H1 (cell line): ENCODE data around the gene GPC6. TPM values are rescaled to one million over a fixed set of nuclear protein-coding genes. Genes with fewer than 3 reads are reported as not detected.

ENCODE experiments used
- CTCF ChIA-PET: fragments of 300-600 bp; sonication (Branson Sonifier 250); formaldehyde crosslinking; loops from one replicate; lab custom pipeline; 2021; ENCODE audit not compliant: partially characterized antibody; lab: Charles Lee
- POLR2A ChIA-PET: fragments of 300-600 bp; sonication (Branson Sonifier 250); formaldehyde crosslinking; loops from one replicate; lab custom pipeline; 2021; ENCODE audit warnings: inconsistent platforms; ENCODE audit not compliant: partially characterized antibody; lab: Charles Lee
- DNase-seq, 2 experiments: peaks; one replicate each; pipeline versions ENCODE4 v3.0.0 to v3.0.0-alpha.2; 2010 to 2022; ENCODE audit warnings: low spot score in 2 of 2, low read depth in 1 of 2, mixed read lengths in 1 of 2
- FAIRE-seq: peaks from 2 replicates; lab custom pipeline; 2011; peaks lifted over from hg19 to GRCh38; lab: Jason Lieb, UNC
- H2AFZ ChIP-seq: 2 replicates; pipeline ENCODE4 v1.8.1; 2012; ENCODE audit warnings: low read length, inconsistent platforms
- H2AK5ac ChIP-seq: 2 replicates; pipeline ENCODE4 v1.6.1; 2013; ENCODE audit warnings: low read depth, low read length
- H2BK120ac ChIP-seq: replicated peaks from 2 replicates; pipeline ENCODE3; 2013; ENCODE audit warnings: low read depth, low read length, inconsistent platforms
- H2BK12ac ChIP-seq: 2 replicates; pipeline ENCODE4 v1.6.1; 2013; ENCODE audit warnings: low read depth, low read length
- H2BK15ac ChIP-seq: 2 replicates; pipeline ENCODE4 v1.6.1; 2013; ENCODE audit warnings: low read length
- H2BK20ac ChIP-seq: 2 replicates; pipeline ENCODE4 v1.6.1; 2013; ENCODE audit warnings: low read length
- H2BK5ac ChIP-seq: 2 replicates; pipeline ENCODE4 v1.6.1; 2013; ENCODE audit warnings: low read depth, low read length
- H3K14ac ChIP-seq: 2 replicates; pipeline ENCODE4 v1.6.1; 2013; ENCODE audit warnings: inconsistent platforms; ENCODE audit not compliant: insufficient read length
- H3K18ac ChIP-seq: 2 replicates; pipeline ENCODE4 v1.6.1; 2013; ENCODE audit warnings: low read length; ENCODE audit errors: extremely low read depth
- H3K23ac ChIP-seq: 2 replicates; pipeline ENCODE4 v1.6.1; 2013; ENCODE audit warnings: inconsistent platforms; ENCODE audit not compliant: insufficient read length
- H3K23me2 ChIP-seq: 2 replicates; pipeline ENCODE4 v1.6.1; 2013; ENCODE audit warnings: low read depth, low read length
- H3K27ac ChIP-seq: 2 replicates; pipeline ENCODE4 v1.6.1; 2011; ENCODE audit warnings: low read depth, low read length, inconsistent platforms
- H3K27me3 ChIP-seq, 4 experiments: replicated peaks in 1 of 4; 1 replicate in 1 of 4; 2 replicates in 3 of 4; pipeline versions ENCODE4 v1.6.1 to v1.8.1; 2011 to 2013; ENCODE audit warnings: low read length in 3 of 4, mild to moderate bottlenecking in 3 of 4, inconsistent platforms in 2 of 4, mixed read lengths in 2 of 4, moderate library complexity in 1 of 4; ENCODE audit not compliant: control insufficient read depth in 3 of 4, insufficient read depth in 3 of 4; ENCODE audit errors: extremely low read depth in 1 of 4
- H3K36me3 ChIP-seq, 4 experiments: 2 replicates each; pipeline versions ENCODE4 v1.6.1 to v1.8.1; 2011 to 2013; ENCODE audit warnings: mild to moderate bottlenecking in 4 of 4, low read length in 3 of 4, moderate library complexity in 2 of 4, control low read depth in 1 of 4, inconsistent platforms in 1 of 4; ENCODE audit not compliant: insufficient read depth in 4 of 4, control insufficient read depth in 2 of 4
- H3K4ac ChIP-seq: replicated peaks from 2 replicates; pipeline ENCODE3; 2013; ENCODE audit warnings: low read length, low read depth, mixed read lengths, inconsistent platforms; ENCODE audit not compliant: insufficient read length
- H3K4me1 ChIP-seq, 4 experiments: replicated peaks in 1 of 4; 1 replicate in 1 of 4; 2 replicates in 3 of 4; pipeline versions ENCODE4 v1.6.1 to v1.8.1; 2011 to 2013; ENCODE audit warnings: low read length in 3 of 4, inconsistent platforms in 2 of 4, mixed read lengths in 1 of 4; ENCODE audit not compliant: insufficient read depth in 4 of 4, control insufficient read depth in 3 of 4
- H3K4me2 ChIP-seq, 2 experiments: 2 replicates each; pipeline versions ENCODE4 v1.6.1 to v1.8.1; 2011 to 2013; ENCODE audit warnings: low read depth in 2 of 2, low read length in 2 of 2, control low read depth in 1 of 2, inconsistent platforms in 1 of 2, mild to moderate bottlenecking in 1 of 2; ENCODE audit not compliant: insufficient read depth in 1 of 2
- H3K4me3 ChIP-seq, 4 experiments: fragments of 200-600, 300-600 bp in 1 of 4; sonication (generic), shearing (Covaris generic), sonication (Bioruptor Twin) in 1 of 4; 2 replicates each; pipeline versions ENCODE4 v1.5.1 to v1.8.1; 2011 to 2016; ENCODE audit warnings: low read length in 4 of 4, low read depth in 3 of 4, control low read depth in 2 of 4, inconsistent platforms in 2 of 4, mild to moderate bottlenecking in 2 of 4, mixed read lengths in 1 of 4, moderate library complexity in 1 of 4; ENCODE audit not compliant: insufficient read depth in 2 of 4; ENCODE audit errors: extremely low read depth in 1 of 4
- H3K56ac ChIP-seq: replicated peaks from 2 replicates; pipeline ENCODE3; 2013; ENCODE audit warnings: low read depth, mild to moderate bottlenecking, mixed read lengths, low read length, inconsistent platforms; ENCODE audit not compliant: insufficient read length
- H3K79me1 ChIP-seq: 2 replicates; pipeline ENCODE4 v1.6.1; 2013; ENCODE audit warnings: low read depth, low read length, control low read depth
- H3K79me2 ChIP-seq, 2 experiments: 2 replicates each; pipeline versions ENCODE4 v1.6.1 to v1.8.1; 2012 to 2013; ENCODE audit warnings: low read length in 2 of 2, mild to moderate bottlenecking in 2 of 2, inconsistent platforms in 1 of 2; ENCODE audit not compliant: insufficient read depth in 2 of 2, control insufficient read depth in 1 of 2
- H3K9ac ChIP-seq, 4 experiments: replicated peaks in 1 of 4; 1 replicate in 1 of 4; 2 replicates in 3 of 4; pipeline versions ENCODE4 v1.6.1 to v1.8.1; 2011 to 2013; ENCODE audit warnings: low read depth in 3 of 4, low read length in 3 of 4, control low read depth in 2 of 4, mild to moderate bottlenecking in 2 of 4, moderate library complexity in 2 of 4, inconsistent platforms in 1 of 4; ENCODE audit errors: extremely low read depth in 1 of 4
- H3K9me3 ChIP-seq, 2 experiments: 2 replicates each; pipeline versions ENCODE4 v1.6.1 to v1.8.1; 2012 to 2013; ENCODE audit warnings: mild to moderate bottlenecking in 2 of 2, moderate library complexity in 2 of 2, control low read depth in 1 of 2, inconsistent platforms in 1 of 2, low read depth in 1 of 2, low read length in 1 of 2, mixed read lengths in 1 of 2; ENCODE audit not compliant: insufficient read depth in 2 of 2
- H4K20me1 ChIP-seq, 2 experiments: replicated peaks in 1 of 2; 2 replicates each; pipeline versions ENCODE3 to v1.8.1; 2011 to 2013; ENCODE audit warnings: inconsistent platforms in 2 of 2, low read length in 2 of 2, mild to moderate bottlenecking in 1 of 2; ENCODE audit not compliant: insufficient read depth in 2 of 2, control insufficient read depth in 1 of 2
- H4K5ac ChIP-seq: 2 replicates; pipeline ENCODE4 v1.6.1; 2013; ENCODE audit warnings: low read length, low read depth, mixed read lengths, inconsistent platforms; ENCODE audit not compliant: insufficient read length
- H4K8ac ChIP-seq: 2 replicates; pipeline ENCODE4 v1.8.0; 2013; ENCODE audit warnings: mild to moderate bottlenecking, moderate library complexity, low read length, inconsistent platforms; ENCODE audit not compliant: insufficient read depth; ENCODE audit errors: extremely low read depth
- H4K91ac ChIP-seq: replicated peaks from 2 replicates; pipeline ENCODE3; 2013; ENCODE audit warnings: low read length, mixed read lengths, inconsistent platforms; ENCODE audit not compliant: insufficient read length
- EZH2 ChIP-seq: fragments of 200-600 bp; sonication (generic); IDR thresholded peaks from 2 replicates; pipeline ENCODE4 v1.7.1; 2012; ENCODE audit warnings: low read depth, mild to moderate bottlenecking, moderate library complexity, low read length, inconsistent platforms; ENCODE audit not compliant: severe bottlenecking
- JUND ChIP-seq: IDR thresholded peaks from 2 replicates; pipeline ENCODE4 v1.6.1; 2011; ENCODE audit warnings: mild to moderate bottlenecking, improper control_type of control experiment, low read length
- KDM5A ChIP-seq: fragments of 200-600 bp; IDR thresholded peaks from 2 replicates; pipeline ENCODE4 v1.7.1; 2012; ENCODE audit warnings: mild to moderate bottlenecking, low read length, inconsistent platforms, mixed read lengths
- RNF2 ChIP-seq: fragments of 200-900, 300-1000 bp; sonication (generic); IDR thresholded peaks from 2 replicates; pipeline ENCODE4 v1.7.1; 2016; ENCODE audit warnings: borderline replicate concordance, low read depth, mild to moderate bottlenecking, antibody characterized with exemption, low read length; ENCODE audit not compliant: poor library complexity, severe bottlenecking; ENCODE audit errors: missing control alignments
- SP4 ChIP-seq: IDR thresholded peaks from 2 replicates; pipeline ENCODE4 v1.6.1; 2012; ENCODE audit warnings: low read length, inconsistent platforms
- SRF ChIP-seq: IDR thresholded peaks from 2 replicates; pipeline ENCODE4 v1.6.1; 2011; ENCODE audit warnings: mild to moderate bottlenecking, low read depth, low read length, moderate library complexity
- WGBS, 2 experiments: shearing (Covaris generic) in 1 of 2; methylation state at CpG; one replicate each; pipeline versions ENCODE4 v1.1.6 to v1.1.7; 2013 to 2015; ENCODE audit warnings: low lambda C conversion rate in 2 of 2, mixed read lengths in 2 of 2, inconsistent platforms in 1 of 2, low coverage in 1 of 2, missing lambda C conversion rate in 1 of 2; ENCODE audit not compliant: insufficient replicate concordance in 2 of 2, insufficient coverage in 1 of 2, insufficient read length in 1 of 2; ENCODE audit errors: extremely low coverage in 1 of 2, missing lambda C conversion rate in 1 of 2; 5-methylcytosine and 5-hydroxymethylcytosine counted together
- polyA plus RNA-seq, 7 experiments: library from polyadenylated mRNA; depleted of rRNA in 3 of 7; stranded (reverse) in 5 of 7; unstranded in 2 of 7; fragments of >200 nt in 5 of 7; fragments of 200-250 nt in 2 of 7; gene quantifications; 1 replicate in 5 of 7; 2 replicates in 1 of 7; 4 replicates in 1 of 7; pipeline versions ENCODE4 v1.2.1 to v1.2.3, GENCODE V29; 2011 to 2013; ENCODE audit warnings: missing spikeins in 2 of 7, mixed read lengths in 2 of 7
- total RNA-seq: library from RNA; stranded (reverse); fragmentation: NEBNext Ultra II Directional; extraction: Animal tissue kit (Norgen Biotek cat#: 25700); gene quantifications from 2 replicates; pipeline ENCODE4 v1.2.1, GENCODE V29; 2021

The GPC6 gene
- total and polyA plus RNA-seq, 2 of the 8 experiments (the other 6 are each of a cell fraction or from before 2014, with no cell fraction given), result 5.4 to 12.0 TPM

DNA sequence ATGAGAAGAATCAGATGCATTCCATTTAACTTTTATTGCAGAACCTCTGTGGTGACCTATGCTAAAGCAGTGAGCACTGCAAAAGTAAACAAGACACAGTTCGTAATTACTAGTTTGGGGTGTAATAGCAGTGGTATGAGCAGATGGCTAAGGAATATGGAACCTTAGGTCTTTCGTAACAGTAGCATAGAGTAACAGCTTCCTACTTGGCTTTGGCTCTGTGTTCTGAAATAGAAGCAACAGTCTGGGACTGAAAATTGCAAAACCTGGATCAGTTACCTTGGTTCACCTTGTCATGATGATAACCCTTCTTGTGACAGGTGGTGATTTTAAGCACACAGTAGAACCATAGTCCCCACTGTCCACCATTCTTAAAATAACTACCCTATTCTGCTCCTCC, 303.4 kb downstream of the GPC6 start:
- Histone ChIP-seq H3K27me3 (no peaks in the 10 kb centered on the region), H4K8ac (no peak overlapping the region), H3K4me2 (no peak overlapping the region), H4K20me1 (no peaks in the 10 kb centered on the region), H3K79me2 (no peaks in the 10 kb centered on the region), H3K79me1 (no peaks in the 10 kb centered on the region; the same call in 1 of the 2 replicates), H3K36me3 (no peaks in the 10 kb centered on the region), H2BK15ac (no peak overlapping the region), H2BK12ac (no peak overlapping the region), H3K18ac (no peak overlapping the region), H3K23ac (no peak overlapping the region), H3K23me2 (no peaks in the 10 kb centered on the region), H4K5ac (no peak overlapping the region), H3K4ac (no peak overlapping the region), H2BK5ac (no peak overlapping the region), H2BK120ac (no peak overlapping the region), H2AK5ac (no peak overlapping the region), H3K4me3 (no peak overlapping the region), H3K9ac (no peak overlapping the region), H3K9me3 (no peaks in the 10 kb centered on the region), H3K14ac (no peak overlapping the region), H2AFZ (no peak overlapping the region), H2BK20ac (no peak overlapping the region), H3K27ac (no peak overlapping the region), H3K56ac (no peak overlapping the region), H4K91ac (no peak overlapping the region), H3K4me1 (peaks cover 0 to 3% (median 1%) of the 10 kb centered on the region in 4 experiments; a peak in 2 of 7 replicates)
- TF ChIP-seq SP4, result no peak
- TF ChIP-seq SRF, result no peak
- no peak for TF ChIP-seq EZH2
- no peak for TF ChIP-seq JUND
- TF ChIP-seq RNF2, result no peak
- no peak for TF ChIP-seq KDM5A
- CTCF ChIA-PET, result no interaction called here
- POLR2A ChIA-PET, result no interaction called here
- 90% methylated on average over 2 of the region's 2 CpGs; no CpG with 5 or more reads in 1 of the 2 experiments for WGBS, 2 experiments
- DNase-seq, result no peak
- no peak for FAIRE-seq
